GM19328 (cell line): ENCODE data around the gene ERBB2.
"Not testable (repeated sequence)": the region's sequence is repeated elsewhere in the genome, so short reads cannot be mapped to it uniquely, and the experiment has no call there.

Experiments used
- ATAC-seq: cut with Tn5 transposase; IDR thresholded peaks from one replicate; pipeline ENCODE4 v1.9.1; 2021; ENCODE audit warnings: mild to moderate bottlenecking, moderate library complexity; ENCODE audit not compliant: unreplicated experiment

ERBB2 gene

GRCh38 chr17:39701784-39702422 lies 2.0 kb downstream of the ERBB2 start:
- no peak for ATAC-seq

DNA sequence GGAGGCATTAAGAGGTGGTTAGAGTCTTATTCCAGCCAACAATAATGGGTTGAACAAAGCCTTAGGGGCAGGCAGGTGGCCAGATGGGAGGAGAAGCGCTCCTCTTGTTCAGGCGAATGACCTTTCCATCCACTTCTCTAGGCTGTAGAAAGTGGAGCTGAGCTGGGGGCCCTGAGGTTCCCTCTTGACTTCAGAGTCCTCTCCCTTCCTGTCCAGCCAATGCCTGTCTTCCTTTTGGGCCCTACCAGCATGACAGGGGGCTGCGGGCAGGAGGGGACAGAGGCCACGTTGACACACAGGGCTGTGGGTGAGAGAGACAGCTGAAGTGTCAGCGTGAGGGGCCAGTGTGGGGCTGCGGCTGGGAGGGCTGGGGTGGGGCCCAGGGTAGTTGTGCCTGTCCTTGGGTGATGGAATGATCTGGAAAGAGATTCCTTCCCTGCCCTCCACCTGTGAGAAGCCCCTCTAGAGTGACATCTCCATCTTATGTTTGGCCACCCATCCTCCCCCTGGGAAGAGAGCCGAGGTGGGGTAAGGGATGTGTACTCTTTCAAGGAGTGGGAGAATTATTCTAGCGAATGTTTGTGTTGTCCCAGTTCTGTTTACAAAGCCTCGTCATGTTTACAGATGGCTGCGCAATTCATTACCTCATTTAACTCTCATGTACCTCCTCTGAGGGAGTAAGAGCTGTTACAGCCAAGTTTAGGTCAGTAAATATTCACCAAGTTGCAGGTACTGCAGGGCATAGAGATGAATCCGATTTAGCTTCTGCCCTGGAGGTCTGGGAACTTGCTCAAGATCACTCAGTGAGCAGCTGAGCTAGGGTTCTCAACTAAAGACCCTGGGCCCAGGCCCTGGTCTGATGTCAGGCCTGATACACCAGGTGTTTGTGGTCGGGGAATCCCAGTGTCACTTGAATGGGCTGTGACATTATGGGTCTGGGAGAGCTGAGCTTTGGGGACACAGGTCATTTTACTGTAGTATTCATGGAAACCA lies 3.3 kb downstream of the ERBB2 start:
- ATAC-seq, result no peak

GRCh38 chr17:39703913-39704312 lies 4.0 kb downstream of the ERBB2 start:
- ATAC-seq, result no peak

- no peak for ATAC-seq
Observed at GRCh38 chr17:39704821-39705551, 5.1 kb downstream of the ERBB2 start.

DNA sequence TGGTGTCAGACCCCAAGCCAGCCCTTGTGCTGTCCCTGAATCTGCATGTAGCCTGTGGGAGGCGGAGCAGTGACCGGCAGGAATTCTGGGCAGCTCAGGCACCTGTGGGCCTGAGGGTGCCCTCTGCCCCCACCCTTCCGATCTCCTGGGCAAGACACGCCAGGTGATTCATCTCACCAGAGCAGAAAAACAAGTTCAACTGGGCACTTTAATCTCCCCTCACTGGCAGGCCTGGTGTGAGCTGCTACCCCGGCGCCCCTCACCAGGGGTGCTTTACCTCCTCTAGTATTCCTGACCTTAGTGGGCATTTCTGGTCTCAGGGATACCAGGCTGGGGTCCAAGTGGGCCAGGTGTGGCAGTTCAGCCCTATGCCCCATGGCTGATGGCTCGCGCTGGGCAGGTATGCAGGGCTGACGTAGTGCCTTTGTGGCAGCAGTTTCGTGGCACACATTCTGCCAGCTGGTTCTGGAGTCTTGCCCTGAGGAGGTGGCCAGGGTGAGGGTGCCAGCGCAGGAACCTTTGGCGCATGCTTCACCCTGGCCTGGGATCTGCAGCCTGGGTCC lies 6.0 kb downstream of the ERBB2 start:
- no peak for ATAC-seq

GRCh38 chr17:39706383-39706782 lies 6.5 kb downstream of the ERBB2 start:
- ATAC-seq, result no peak

DNA sequence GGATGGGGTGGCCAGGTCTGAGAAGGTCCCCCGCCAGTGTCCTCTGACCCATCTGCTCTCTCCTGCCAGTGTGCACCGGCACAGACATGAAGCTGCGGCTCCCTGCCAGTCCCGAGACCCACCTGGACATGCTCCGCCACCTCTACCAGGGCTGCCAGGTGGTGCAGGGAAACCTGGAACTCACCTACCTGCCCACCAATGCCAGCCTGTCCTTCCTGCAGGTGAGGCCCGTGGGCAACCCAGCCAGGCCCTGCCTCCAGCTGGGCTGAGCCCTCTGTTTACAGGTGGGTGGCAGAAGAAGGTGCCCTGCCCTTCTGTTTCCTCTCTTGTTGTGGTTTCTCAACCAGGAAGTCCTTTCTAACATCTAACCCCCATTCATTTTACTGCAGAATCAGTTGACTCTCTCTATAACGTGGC lies 7.1 kb downstream of the ERBB2 start:
- ATAC-seq, result no peak

GRCh38 chr17:39709319-39709997 lies 9.6 kb downstream of the ERBB2 start:
- ATAC-seq, result no peak

- no peak for ATAC-seq
Observed at GRCh38 chr17:39709998-39710964, 10.4 kb downstream of the ERBB2 start.

DNA sequence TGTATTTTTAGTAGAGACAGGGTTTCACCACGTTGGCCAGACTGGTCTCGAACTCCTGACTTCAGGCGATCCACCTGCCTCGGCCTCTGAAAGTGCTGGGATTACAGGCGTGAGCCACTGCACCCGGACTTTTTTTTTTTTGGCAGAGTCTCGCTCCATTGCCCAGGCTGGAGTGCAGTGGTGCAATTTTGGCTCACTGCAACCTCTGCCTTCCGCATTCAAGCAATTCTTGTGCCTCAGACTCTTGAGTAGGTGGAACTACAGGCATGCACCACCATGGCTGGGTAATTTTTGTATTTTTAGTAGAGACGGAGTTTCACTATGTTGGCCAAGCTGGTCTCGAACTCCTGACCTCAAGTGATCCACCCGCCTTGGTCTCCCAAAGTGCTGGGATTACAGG lies 11.2 kb downstream of the ERBB2 start:
- not testable (repeated sequence) for ATAC-seq

GRCh38 chr17:39711851-39712250 lies 12.0 kb downstream of the ERBB2 start:
- ATAC-seq, result no peak

DNA sequence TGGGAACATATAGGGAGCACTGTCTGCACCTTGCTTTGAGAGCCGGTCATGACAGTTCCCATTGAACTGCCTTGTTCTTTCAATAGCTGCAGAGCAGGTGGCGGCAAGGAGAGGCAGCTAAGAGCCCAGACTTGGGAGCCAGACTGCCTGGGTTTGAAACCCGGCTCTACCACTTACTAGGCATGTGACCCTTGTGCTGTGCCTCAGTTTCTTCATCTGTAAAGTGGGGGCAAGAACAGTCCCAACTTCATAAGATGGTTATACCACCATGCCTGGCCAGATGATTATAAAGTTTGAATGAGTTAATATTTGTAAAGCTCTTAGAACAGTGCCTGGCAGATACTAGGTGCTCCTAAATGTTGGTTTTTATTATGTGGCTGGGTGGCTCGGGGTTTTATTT lies 14.4 kb downstream of the ERBB2 start:
- no peak for ATAC-seq

DNA sequence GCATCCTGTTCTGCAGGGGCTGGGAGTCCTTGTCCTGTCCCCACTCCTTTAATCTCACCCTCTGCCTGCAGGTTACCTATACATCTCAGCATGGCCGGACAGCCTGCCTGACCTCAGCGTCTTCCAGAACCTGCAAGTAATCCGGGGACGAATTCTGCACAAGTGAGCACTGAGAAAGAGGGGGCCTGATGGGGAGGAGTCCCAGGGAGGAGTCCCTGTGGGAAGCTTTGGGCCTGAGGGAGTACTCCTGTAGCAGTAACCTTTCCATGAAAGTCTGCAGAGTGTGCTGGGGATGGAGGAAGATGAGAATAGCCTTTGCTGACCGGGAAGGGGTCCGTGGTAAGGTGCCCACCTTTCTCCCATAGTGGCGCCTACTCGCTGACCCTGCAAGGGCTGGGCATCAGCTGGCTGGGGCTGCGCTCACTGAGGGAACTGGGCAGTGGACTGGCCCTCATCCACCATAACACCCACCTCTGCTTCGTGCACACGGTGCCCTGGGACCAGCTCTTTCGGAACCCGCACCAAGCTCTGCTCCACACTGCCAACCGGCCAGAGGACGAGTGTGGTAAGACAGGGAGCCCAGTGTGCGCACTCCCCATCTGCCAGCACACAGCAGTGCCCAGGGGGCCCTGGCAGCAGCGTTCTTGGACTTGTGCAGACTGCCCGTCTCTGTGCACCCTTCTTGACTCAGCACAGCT lies 15.7 kb downstream of the ERBB2 start:
- ATAC-seq, result no peak

GRCh38 chr17:39716073-39716818 lies 16.4 kb downstream of the ERBB2 start:
- ATAC-seq, result no peak

DNA sequence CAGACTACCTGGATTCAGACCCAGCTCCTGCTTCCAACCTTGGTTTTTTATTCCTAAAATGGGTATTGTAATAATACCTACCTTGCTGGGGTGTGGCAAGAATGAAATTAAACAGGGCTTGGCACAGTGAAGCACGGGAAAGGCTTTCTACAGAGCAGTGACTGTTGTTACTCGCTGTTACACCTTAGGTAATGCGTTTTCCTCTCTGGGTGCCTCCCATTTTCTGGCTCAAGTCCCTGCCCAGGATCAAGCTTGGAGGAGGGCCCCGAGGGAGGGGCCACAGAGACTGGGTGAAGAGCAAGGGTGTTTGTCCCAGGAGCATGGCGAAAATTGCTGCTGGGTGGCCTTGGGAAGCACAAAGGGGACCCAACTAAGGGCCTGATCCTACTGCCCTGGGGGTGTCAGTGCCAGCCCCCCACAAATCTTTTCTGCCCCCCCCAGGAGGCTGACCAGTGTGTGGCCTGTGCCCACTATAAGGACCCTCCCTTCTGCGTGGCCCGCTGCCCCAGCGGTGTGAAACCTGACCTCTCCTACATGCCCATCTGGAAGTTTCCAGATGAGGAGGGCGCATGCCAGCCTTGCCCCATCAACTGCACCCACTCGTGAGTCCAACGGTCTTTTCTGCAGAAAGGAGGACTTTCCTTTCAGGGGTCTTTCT lies 17.1 kb downstream of the ERBB2 start:
- ATAC-seq, result no peak

DNA sequence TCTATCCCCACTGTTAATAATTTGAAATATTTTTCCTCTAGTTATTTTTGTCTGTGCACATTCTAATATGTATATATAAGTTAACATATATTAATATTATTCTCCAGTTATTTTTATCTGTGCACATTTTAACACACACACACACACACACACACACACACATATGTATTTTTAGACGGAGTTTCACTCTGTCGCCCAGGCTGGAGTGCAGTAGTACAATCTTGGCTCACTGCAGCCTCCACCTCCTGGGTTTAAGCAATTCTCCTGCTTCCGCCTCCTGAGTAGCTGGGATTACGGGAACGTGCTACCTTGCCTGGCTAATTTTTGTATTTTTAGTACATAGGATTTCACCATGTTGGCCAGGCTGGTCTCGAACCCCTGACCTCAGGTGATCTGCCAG lies 17.8 kb downstream of the ERBB2 start:
- no peak for ATAC-seq

DNA sequence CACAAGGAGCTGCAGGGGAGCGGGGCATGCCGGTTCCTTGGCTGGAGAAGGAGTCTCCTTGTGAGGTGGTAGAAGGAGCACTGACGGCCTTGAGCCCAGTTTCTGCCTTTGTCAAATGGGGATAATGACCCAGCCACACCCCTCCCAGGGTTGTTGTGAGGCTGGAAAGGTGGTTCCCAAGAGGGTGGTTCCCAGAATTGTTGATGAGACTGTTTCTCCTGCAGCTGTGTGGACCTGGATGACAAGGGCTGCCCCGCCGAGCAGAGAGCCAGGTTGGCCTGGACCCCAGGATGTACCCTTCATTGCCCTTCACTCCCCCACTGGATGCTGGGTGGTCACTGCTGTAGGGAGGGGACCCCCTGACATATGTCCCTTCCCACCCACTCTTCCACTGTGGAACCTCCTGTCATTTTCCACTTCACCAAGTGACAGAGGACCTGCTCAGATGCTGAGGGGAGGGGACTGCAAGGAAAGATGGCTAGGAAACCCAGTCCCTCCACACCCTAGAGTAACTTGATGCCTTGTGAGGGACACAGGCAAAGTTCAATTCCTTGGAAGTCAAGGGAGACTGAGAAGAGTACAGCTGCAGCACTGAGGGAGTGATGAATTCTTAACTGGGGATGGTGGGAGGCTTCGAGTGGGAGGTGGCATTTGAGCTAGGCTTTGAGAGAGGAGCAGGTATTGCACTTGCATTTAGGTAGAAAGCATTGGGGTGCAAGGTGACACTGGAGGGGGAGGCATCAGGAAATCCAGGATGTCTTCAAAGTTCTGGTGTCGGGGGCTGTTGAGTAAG lies 19.9 kb downstream of the ERBB2 start:
- ATAC-seq, result no peak
